Measurements from ENCODE around the gene QRFP. TPM values are rescaled to one million over a fixed set of nuclear protein-coding genes. Genes with fewer than 3 reads are reported as not detected.

Gene QRFP
- total and polyA plus RNA-seq, 4 donors: 0.05 TPM; not detected in 3

- Histone ChIP-seq H3K36me3 (ENCODE audit: control insufficient read depth in 4 of 4, insufficient read depth in 3 of 4, low read depth in 1 of 4, low read length in 3 of 4) (peaks cover 3 to 18% (median 4%) of the 10 kb centered on the region in 4 donors), H3K9ac (ENCODE audit: low read depth in 1 of 2, low read length in 2 of 2) (no peak overlapping the region), H3K27me3 (ENCODE audit: control insufficient read depth in 4 of 4, insufficient read depth in 4 of 4, low read length in 3 of 4) (no peaks in the 10 kb centered on the region), H3K4me1 (ENCODE audit: control insufficient read depth in 4 of 4, insufficient read depth in 4 of 4, low read length in 3 of 4) (peaks cover 6 to 21% (median 21%) of the 10 kb centered on the region in 4 donors), H3K4me3 (ENCODE audit: low read depth in 1 of 3, low read length in 3 of 3) (no peak overlapping the region), H3K9me3 (ENCODE audit: control insufficient read depth in 4 of 4, low read length in 3 of 4) (no peaks in the 10 kb centered on the region), H3K27ac (ENCODE audit: low read depth in 1 of 2, low read length in 2 of 2) (no peak overlapping the region)
- WGBS: 89% methylated on average over 17 of the region's 17 CpGs
- DNase-seq (ENCODE audit: low spot score): no peak
- TF ChIP-seq EGR1 (IDR thresholded peaks at IDR 0.05; ENCODE audit: low read depth in 2 of 2): no peak
Observed at GRCh38 chr9:130870491-130871381, 25.9 kb downstream of the QRFP start.

- Histone ChIP-seq H3K27ac (ENCODE audit: low read depth in 1 of 2, low read length in 2 of 2) (no peak overlapping the region), H3K9me3 (ENCODE audit: control insufficient read depth in 4 of 4, low read length in 3 of 4) (no peaks in the 10 kb centered on the region), H3K9ac (ENCODE audit: low read depth in 1 of 2, low read length in 2 of 2) (no peak overlapping the region), H3K27me3 (ENCODE audit: control insufficient read depth in 4 of 4, insufficient read depth in 4 of 4, low read length in 3 of 4) (no peaks in the 10 kb centered on the region), H3K36me3 (ENCODE audit: control insufficient read depth in 4 of 4, insufficient read depth in 3 of 4, low read depth in 1 of 4, low read length in 3 of 4) (peaks cover 0 to 13% (median 3%) of the 10 kb centered on the region in 4 donors), H3K4me1 (ENCODE audit: control insufficient read depth in 4 of 4, insufficient read depth in 4 of 4, low read length in 3 of 4) (peaks cover 6 to 21% (median 21%) of the 10 kb centered on the region in 4 donors), H3K4me3 (ENCODE audit: low read depth in 1 of 3, low read length in 3 of 3) (no peak overlapping the region)
- no peak for TF ChIP-seq EGR1 (IDR thresholded peaks at IDR 0.05; ENCODE audit: low read depth in 2 of 2)
- TF ChIP-seq MAX (IDR thresholded peaks at IDR 0.05): no peak
- no peak for TF ChIP-seq FOXA1 (IDR thresholded peaks at IDR 0.05)
- no peak for TF ChIP-seq TAF1 (conservative IDR thresholded peaks at IDR 0.05)
- TF ChIP-seq CTCF (IDR thresholded peaks at IDR 0.05; ENCODE audit: low read depth, low read length, missing input control): no peak
- TF ChIP-seq FOXA2 (IDR thresholded peaks at IDR 0.05): no peak
- TF ChIP-seq JUND (IDR thresholded peaks at IDR 0.05): no peak
- TF ChIP-seq YY1 (IDR thresholded peaks at IDR 0.05): no peak
- no peak for TF ChIP-seq REST (IDR thresholded peaks at IDR 0.05)
- no peak for TF ChIP-seq GABPA (IDR thresholded peaks at IDR 0.05 in 1 of 2, conservative IDR thresholded peaks at IDR 0.05 in 1 of 2)
- no peak for TF ChIP-seq SP1 (IDR thresholded peaks at IDR 0.05)
- no peak for TF ChIP-seq HNF4G (IDR thresholded peaks at IDR 0.05)
- no peak for TF ChIP-seq ATF3 (IDR thresholded peaks at IDR 0.05)
- TF ChIP-seq RXRA (IDR thresholded peaks at IDR 0.05): no peak
- no peak for TF ChIP-seq HNF4A (conservative IDR thresholded peaks at IDR 0.05)
- TF ChIP-seq NR2F2 (IDR thresholded peaks at IDR 0.05): no peak
- no peak for TF ChIP-seq ZBTB33 (IDR thresholded peaks at IDR 0.05)
- TF ChIP-seq RAD21 (IDR thresholded peaks at IDR 0.05): no peak
- 80% methylated on average over 8 of the region's 8 CpGs for WGBS
- DNase-seq (ENCODE audit: low spot score): no peak
Observed at GRCh38 chr9:130869250-130869649, 27.4 kb downstream of the QRFP start.

Data from liver (tissue), 9 donors.